ENCODE results near the gene SOCS6.
A peak's percentile ranks its signal among the peaks of the same experiment; 100 is the strongest.

Gene SOCS6

GRCh38 chr18:70370762-70371733 lies 82.2 kb downstream of the SOCS6 start:
- Histone ChIP-seq H2AFZ (ENCODE audit: low read length, unreplicated experiment) (no peak overlapping the region), H3K79me2 (ENCODE audit: control insufficient read depth, insufficient read depth, low read length, unreplicated experiment) (no peaks in the 10 kb centered on the region), H3K27ac (ENCODE audit: low read depth, low read length) (no peak overlapping the region), H3K4me3 (ENCODE audit: low read depth, low read length) (no peak overlapping the region), H3K27me3 (ENCODE audit: insufficient read depth, low read length) (no peaks in the 10 kb centered on the region), H3K4me1 (ENCODE audit: control insufficient read depth, insufficient read depth, low read length, unreplicated experiment) (peaks cover 20% of the 10 kb centered on the region), H3K36me3 (ENCODE audit: insufficient read depth, low read length) (no peaks in the 10 kb centered on the region)

- Histone ChIP-seq H3K4me3 (ENCODE audit: low read depth, low read length) (no peak overlapping the region), H3K79me2 (ENCODE audit: control insufficient read depth, insufficient read depth, low read length, unreplicated experiment) (no peaks in the 10 kb centered on the region), H3K4me1 (ENCODE audit: control insufficient read depth, insufficient read depth, low read length, unreplicated experiment) (peaks cover 20% of the 10 kb centered on the region), H2AFZ (ENCODE audit: low read length, unreplicated experiment) (no peak overlapping the region), H3K36me3 (ENCODE audit: insufficient read depth, low read length) (no peaks in the 10 kb centered on the region), H3K27ac (ENCODE audit: low read depth, low read length) (peak overlapping the region; percentile 85), H3K27me3 (ENCODE audit: insufficient read depth, low read length) (no peaks in the 10 kb centered on the region)
These were observed 83.1 kb downstream of the SOCS6 start for GRCh38 chr18:70371908-70372307.

GRCh38 chr18:70372450-70373041 lies 83.7 kb downstream of the SOCS6 start:
- peak overlapping the region; percentile 85 for H3K27ac ChIP-seq (ENCODE audit: low read depth, low read length)
- peak overlapping the region; percentile 5 for H2AFZ ChIP-seq (ENCODE audit: low read length, unreplicated experiment)
- H3K36me3 ChIP-seq (ENCODE audit: insufficient read depth, low read length) = no peaks in the 10 kb centered on the region
- no peaks in the 10 kb centered on the region for H3K79me2 ChIP-seq (ENCODE audit: control insufficient read depth, insufficient read depth, low read length, unreplicated experiment)
- H3K4me1 ChIP-seq (ENCODE audit: control insufficient read depth, insufficient read depth, low read length, unreplicated experiment) = peaks cover 20% of the 10 kb centered on the region
- H3K4me3 ChIP-seq (ENCODE audit: low read depth, low read length) = peak overlapping the region; percentile 18
- no peaks in the 10 kb centered on the region for H3K27me3 ChIP-seq (ENCODE audit: insufficient read depth, low read length)

- no peaks in the 10 kb centered on the region for H3K36me3 ChIP-seq (ENCODE audit: insufficient read depth, low read length)
- peak overlapping the region; percentile 18 for H3K4me3 ChIP-seq (ENCODE audit: low read depth, low read length)
- H3K27ac ChIP-seq (ENCODE audit: low read depth, low read length) = peak overlapping the region; percentile 85
- no peaks in the 10 kb centered on the region for H3K27me3 ChIP-seq (ENCODE audit: insufficient read depth, low read length)
- H2AFZ ChIP-seq (ENCODE audit: low read length, unreplicated experiment) = peak overlapping the region; percentile 5
- H3K4me1 ChIP-seq (ENCODE audit: control insufficient read depth, insufficient read depth, low read length, unreplicated experiment) = peaks cover 20% of the 10 kb centered on the region
- H3K79me2 ChIP-seq (ENCODE audit: control insufficient read depth, insufficient read depth, low read length, unreplicated experiment) = no peaks in the 10 kb centered on the region
These were observed 84.2 kb downstream of the SOCS6 start for GRCh38 chr18:70373042-70373519.

GRCh38 chr18:70374154-70374553 lies 85.3 kb downstream of the SOCS6 start:
- Histone ChIP-seq H3K4me3 (ENCODE audit: low read depth, low read length) (no peak overlapping the region), H3K27ac (ENCODE audit: low read depth, low read length) (peak overlapping the region; percentile 85), H3K27me3 (ENCODE audit: insufficient read depth, low read length) (no peaks in the 10 kb centered on the region), H3K4me1 (ENCODE audit: control insufficient read depth, insufficient read depth, low read length, unreplicated experiment) (peaks cover 20% of the 10 kb centered on the region), H3K79me2 (ENCODE audit: control insufficient read depth, insufficient read depth, low read length, unreplicated experiment) (no peaks in the 10 kb centered on the region), H3K36me3 (ENCODE audit: insufficient read depth, low read length) (no peaks in the 10 kb centered on the region), H2AFZ (ENCODE audit: low read length, unreplicated experiment) (no peak overlapping the region)

- Histone ChIP-seq H3K4me3 (ENCODE audit: low read depth, low read length) (no peak overlapping the region), H3K4me1 (ENCODE audit: control insufficient read depth, insufficient read depth, low read length, unreplicated experiment) (peaks cover 20% of the 10 kb centered on the region), H3K27me3 (ENCODE audit: insufficient read depth, low read length) (no peaks in the 10 kb centered on the region), H3K27ac (ENCODE audit: low read depth, low read length) (no peak overlapping the region), H2AFZ (ENCODE audit: low read length, unreplicated experiment) (no peak overlapping the region), H3K36me3 (ENCODE audit: insufficient read depth, low read length) (no peaks in the 10 kb centered on the region), H3K79me2 (ENCODE audit: control insufficient read depth, insufficient read depth, low read length, unreplicated experiment) (no peaks in the 10 kb centered on the region)
These were observed 87.5 kb downstream of the SOCS6 start for GRCh38 chr18:70376137-70376913.

GRCh38 chr18:70376914-70377258 lies 88.0 kb downstream of the SOCS6 start:
- no peak overlapping the region for H3K27ac ChIP-seq (ENCODE audit: low read depth, low read length)

GRCh38 chr18:70377317-70377799 lies 88.5 kb downstream of the SOCS6 start:
- Histone ChIP-seq H3K27me3 (ENCODE audit: insufficient read depth, low read length) (no peaks in the 10 kb centered on the region), H3K36me3 (ENCODE audit: insufficient read depth, low read length) (no peaks in the 10 kb centered on the region), H3K4me3 (ENCODE audit: low read depth, low read length) (no peak overlapping the region), H3K27ac (ENCODE audit: low read depth, low read length) (no peak overlapping the region), H3K79me2 (ENCODE audit: control insufficient read depth, insufficient read depth, low read length, unreplicated experiment) (no peaks in the 10 kb centered on the region), H3K4me1 (ENCODE audit: control insufficient read depth, insufficient read depth, low read length, unreplicated experiment) (peaks cover 17% of the 10 kb centered on the region), H2AFZ (ENCODE audit: low read length, unreplicated experiment) (no peak overlapping the region)

More at GRCh38 chr18:70376914-70377258, 88.0 kb downstream of the SOCS6 start:
- Histone ChIP-seq H3K27me3 (ENCODE audit: insufficient read depth, low read length) (no peaks in the 10 kb centered on the region), H3K4me1 (ENCODE audit: control insufficient read depth, insufficient read depth, low read length, unreplicated experiment) (peaks cover 20% of the 10 kb centered on the region), H3K4me3 (ENCODE audit: low read depth, low read length) (no peak overlapping the region), H3K36me3 (ENCODE audit: insufficient read depth, low read length) (no peaks in the 10 kb centered on the region), H2AFZ (ENCODE audit: low read length, unreplicated experiment) (no peak overlapping the region), H3K79me2 (ENCODE audit: control insufficient read depth, insufficient read depth, low read length, unreplicated experiment) (no peaks in the 10 kb centered on the region)

- Histone ChIP-seq H3K27ac (ENCODE audit: low read depth, low read length) (no peak overlapping the region), H3K79me2 (ENCODE audit: control insufficient read depth, insufficient read depth, low read length, unreplicated experiment) (no peaks in the 10 kb centered on the region), H3K4me1 (ENCODE audit: control insufficient read depth, insufficient read depth, low read length, unreplicated experiment) (peaks cover 9% of the 10 kb centered on the region), H3K36me3 (ENCODE audit: insufficient read depth, low read length) (no peaks in the 10 kb centered on the region), H3K27me3 (ENCODE audit: insufficient read depth, low read length) (no peaks in the 10 kb centered on the region), H3K4me3 (ENCODE audit: low read depth, low read length) (no peak overlapping the region), H2AFZ (ENCODE audit: low read length, unreplicated experiment) (no peak overlapping the region)
These were observed 89.2 kb downstream of the SOCS6 start for GRCh38 chr18:70377857-70378701.
